Breast epithelium (tissue), 3 donors: Measurements from ENCODE around the gene ASB2.

Experiments used
- POLR2A ChIP-seq: fragments of 450-650 bp; IDR thresholded peaks from one replicate; pipeline ENCODE4 v1.6.1; 2016; ENCODE audit warnings: antibody characterized with exemption, mild to moderate bottlenecking, moderate library complexity
- TF ChIP-seq, protein P1 (sequence below), 3 donors: fragments of 450-650 bp; IDR thresholded peaks; one replicate each; pipeline ENCODE4 v1.5.1; 2016 to 2017; ENCODE audit warnings: antibody characterized with exemption in 3 of 3, mild to moderate bottlenecking in 3 of 3, moderate library complexity in 3 of 3

- TF ChIP-seq, protein P1, sequence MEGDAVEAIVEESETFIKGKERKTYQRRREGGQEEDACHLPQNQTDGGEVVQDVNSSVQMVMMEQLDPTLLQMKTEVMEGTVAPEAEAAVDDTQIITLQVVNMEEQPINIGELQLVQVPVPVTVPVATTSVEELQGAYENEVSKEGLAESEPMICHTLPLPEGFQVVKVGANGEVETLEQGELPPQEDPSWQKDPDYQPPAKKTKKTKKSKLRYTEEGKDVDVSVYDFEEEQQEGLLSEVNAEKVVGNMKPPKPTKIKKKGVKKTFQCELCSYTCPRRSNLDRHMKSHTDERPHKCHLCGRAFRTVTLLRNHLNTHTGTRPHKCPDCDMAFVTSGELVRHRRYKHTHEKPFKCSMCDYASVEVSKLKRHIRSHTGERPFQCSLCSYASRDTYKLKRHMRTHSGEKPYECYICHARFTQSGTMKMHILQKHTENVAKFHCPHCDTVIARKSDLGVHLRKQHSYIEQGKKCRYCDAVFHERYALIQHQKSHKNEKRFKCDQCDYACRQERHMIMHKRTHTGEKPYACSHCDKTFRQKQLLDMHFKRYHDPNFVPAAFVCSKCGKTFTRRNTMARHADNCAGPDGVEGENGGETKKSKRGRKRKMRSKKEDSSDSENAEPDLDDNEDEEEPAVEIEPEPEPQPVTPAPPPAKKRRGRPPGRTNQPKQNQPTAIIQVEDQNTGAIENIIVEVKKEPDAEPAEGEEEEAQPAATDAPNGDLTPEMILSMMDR (IDR thresholded peaks at IDR 0.05): no peak
- TF ChIP-seq POLR2A: no peak
These were observed 55.2 kb downstream of the ASB2 start for GRCh38 chr14:93921001-93921806.
